ENCODE data around the gene ZMPSTE24. TPM values are rescaled to one million over a fixed set of nuclear protein-coding genes. Genes with fewer than 3 reads are reported as not detected.

The ZMPSTE24 gene
- polyA plus RNA-seq, 3 donors = 6.4 to 45.6 (median 36.0) TPM

DNA sequence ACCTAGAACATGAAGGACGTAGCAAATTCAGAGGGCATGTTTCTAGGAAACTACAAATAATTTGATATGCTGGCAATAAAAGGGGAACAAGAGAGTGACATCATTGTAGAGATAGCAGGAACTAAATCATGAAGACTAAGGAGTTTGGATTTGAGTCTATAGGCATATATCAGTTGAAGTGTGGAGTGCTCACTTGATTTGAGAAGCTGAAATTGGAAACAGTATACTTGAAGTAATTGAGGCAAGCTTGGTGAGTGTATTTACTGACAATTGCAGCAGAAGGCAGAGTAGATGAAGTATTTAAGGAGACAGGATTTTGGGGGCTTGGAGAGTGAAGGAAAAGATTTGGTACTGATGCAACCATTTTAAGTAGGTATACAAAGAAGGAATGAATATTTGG, 16.7 kb upstream of the ZMPSTE24 start:
- Histone ChIP-seq H2AFZ (ENCODE audit: insufficient read depth, low read depth, low read length, poor library complexity, severe bottlenecking) (no peak overlapping the region), H3K9me3 (replicated peaks in 1 of 2; ENCODE audit: control insufficient read depth in 1 of 2, insufficient read depth in 1 of 2, low read length in 2 of 2) (no peaks in the 10 kb centered on the region), H4K20me1 (ENCODE audit: insufficient read depth, low read length) (no peaks in the 10 kb centered on the region), H3K79me2 (ENCODE audit: insufficient read depth, low read length) (no peaks in the 10 kb centered on the region), H3K27me3 (ENCODE audit: control insufficient read depth in 2 of 2, insufficient read depth in 2 of 2, low read length in 2 of 2) (no peaks in the 10 kb centered on the region), H3K9ac (ENCODE audit: insufficient read depth, low read length, poor library complexity, severe bottlenecking) (no peak overlapping the region), H3K36me3 (replicated peaks in 1 of 2; ENCODE audit: control insufficient read depth in 1 of 2, insufficient read depth in 2 of 2, low read length in 2 of 2) (peaks cover 25 to 32% of the 10 kb centered on the region in 2 donors), H3K4me1 (ENCODE audit: control insufficient read depth in 1 of 2, insufficient read depth in 2 of 2, low read length in 2 of 2) (peaks cover 21 to 32% of the 10 kb centered on the region in 2 donors), H3K4me2 (replicated peaks; ENCODE audit: extremely low read depth, low read length, poor library complexity, severe bottlenecking) (peak overlapping the region; percentile 34), H3K27ac (ENCODE audit: low read depth in 1 of 2, low read length in 2 of 2) (peak overlapping the region in 1 of 2 donors; percentile 69), H3K4me3 (replicated peaks in 1 of 3; ENCODE audit: low read depth in 2 of 3, low read length in 3 of 3) (peak overlapping the region in 1 of 3 experiments; percentile 14)
- Mint-ChIP-seq H3K27me3 (ENCODE audit: low read depth in 3 of 3) (peaks cover 2 to 7% (median 2%) of the 10 kb centered on the region in 3 donors), H3K4me3 (peak overlapping the region; percentile 35 to 61), H3K9me3 (peaks cover 0 to 4% (median 2%) of the 10 kb centered on the region in 7 donors), H3K27ac (peak overlapping the region; percentile 73 to 95 (median 86)), H3K36me3 (peaks cover 29 to 31% of the 10 kb centered on the region in 2 donors), H3K4me1 (peaks cover 26% of the 10 kb centered on the region)
- peak; percentile 11 to 36 (median 30) for DNase-seq
- intact Hi-C loops (cut with micrococcal nuclease) = loop anchor here in 1 of 2 donors (5.0 kb wide), 1 partner anchor 79 kb away; the partner anchor contains the start of gene RLF
- 75% methylated on average over 1 of the region's 1 CpG for WGBS (ENCODE audit: insufficient coverage)
- TF ChIP-seq, protein P1, sequence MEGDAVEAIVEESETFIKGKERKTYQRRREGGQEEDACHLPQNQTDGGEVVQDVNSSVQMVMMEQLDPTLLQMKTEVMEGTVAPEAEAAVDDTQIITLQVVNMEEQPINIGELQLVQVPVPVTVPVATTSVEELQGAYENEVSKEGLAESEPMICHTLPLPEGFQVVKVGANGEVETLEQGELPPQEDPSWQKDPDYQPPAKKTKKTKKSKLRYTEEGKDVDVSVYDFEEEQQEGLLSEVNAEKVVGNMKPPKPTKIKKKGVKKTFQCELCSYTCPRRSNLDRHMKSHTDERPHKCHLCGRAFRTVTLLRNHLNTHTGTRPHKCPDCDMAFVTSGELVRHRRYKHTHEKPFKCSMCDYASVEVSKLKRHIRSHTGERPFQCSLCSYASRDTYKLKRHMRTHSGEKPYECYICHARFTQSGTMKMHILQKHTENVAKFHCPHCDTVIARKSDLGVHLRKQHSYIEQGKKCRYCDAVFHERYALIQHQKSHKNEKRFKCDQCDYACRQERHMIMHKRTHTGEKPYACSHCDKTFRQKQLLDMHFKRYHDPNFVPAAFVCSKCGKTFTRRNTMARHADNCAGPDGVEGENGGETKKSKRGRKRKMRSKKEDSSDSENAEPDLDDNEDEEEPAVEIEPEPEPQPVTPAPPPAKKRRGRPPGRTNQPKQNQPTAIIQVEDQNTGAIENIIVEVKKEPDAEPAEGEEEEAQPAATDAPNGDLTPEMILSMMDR (IDR thresholded peaks at IDR 0.05) = no peak

DNA sequence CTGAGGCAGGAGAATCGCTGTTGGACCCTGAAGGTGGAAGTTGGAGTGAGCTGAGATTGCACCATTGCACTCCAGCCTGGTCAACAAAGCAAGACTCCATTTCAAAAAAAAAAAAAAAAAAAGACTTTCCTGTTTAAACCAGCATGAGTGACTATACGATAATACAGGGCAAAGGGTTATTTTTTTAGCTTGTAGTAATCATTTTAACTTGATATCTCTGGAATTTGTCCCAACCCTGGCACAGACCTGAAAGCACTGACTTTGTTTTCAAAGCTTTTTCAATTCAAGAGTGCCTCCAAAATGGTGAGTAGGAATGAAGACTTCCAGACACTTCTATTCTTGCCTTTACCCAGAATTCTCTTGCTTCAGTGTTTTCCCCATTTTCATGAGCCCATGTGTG, 14.7 kb upstream of the ZMPSTE24 start:
- peak overlapping the region in 1 of 7 donors; percentile 77 for H3K27ac Mint-ChIP-seq
- DNase-seq = peak in 1 of 3 donors; percentile 16
- intact Hi-C loops (cut with micrococcal nuclease) = loop anchor here in 1 of 2 donors (2.0 to 5.0 kb wide), 2 partner anchors 13 to 81 kb away; partner anchors contain the start of gene RLF
- no peaks in the 10 kb centered on the region for H3K9me3 ChIP-seq (replicated peaks in 1 of 2; ENCODE audit: control insufficient read depth in 1 of 2, insufficient read depth in 1 of 2, low read length in 2 of 2)
- H3K27ac ChIP-seq (ENCODE audit: low read depth in 1 of 2, low read length in 2 of 2) = peak overlapping the region in 1 of 2 donors; percentile 43
- H3K4me1 Mint-ChIP-seq = peaks cover 27% of the 10 kb centered on the region
- no peak overlapping the region for H3K4me3 Mint-ChIP-seq
- TF ChIP-seq, protein P1 (IDR thresholded peaks at IDR 0.05) = no peak
- H3K4me3 ChIP-seq (replicated peaks in 1 of 3; ENCODE audit: low read depth in 2 of 3, low read length in 3 of 3) = no peak overlapping the region
- no peaks in the 10 kb centered on the region for H4K20me1 ChIP-seq (ENCODE audit: insufficient read depth, low read length)
- H3K79me2 ChIP-seq (ENCODE audit: insufficient read depth, low read length) = no peaks in the 10 kb centered on the region
- H3K36me3 Mint-ChIP-seq = peaks cover 9 to 14% of the 10 kb centered on the region in 2 donors
- peaks cover 2 to 7% (median 3%) of the 10 kb centered on the region in 3 donors for H3K27me3 Mint-ChIP-seq (ENCODE audit: low read depth in 3 of 3)
- H3K4me2 ChIP-seq (replicated peaks; ENCODE audit: extremely low read depth, low read length, poor library complexity, severe bottlenecking) = no peak overlapping the region
- H3K27me3 ChIP-seq (ENCODE audit: control insufficient read depth in 2 of 2, insufficient read depth in 2 of 2, low read length in 2 of 2) = no peaks in the 10 kb centered on the region
- H3K36me3 ChIP-seq (replicated peaks in 1 of 2; ENCODE audit: control insufficient read depth in 1 of 2, insufficient read depth in 2 of 2, low read length in 2 of 2) = peaks cover 5 to 12% of the 10 kb centered on the region in 2 donors
- H3K4me1 ChIP-seq (ENCODE audit: control insufficient read depth in 1 of 2, insufficient read depth in 2 of 2, low read length in 2 of 2) = peaks cover 21 to 32% of the 10 kb centered on the region in 2 donors
- H2AFZ ChIP-seq (ENCODE audit: insufficient read depth, low read depth, low read length, poor library complexity, severe bottlenecking) = no peak overlapping the region
- H3K9ac ChIP-seq (ENCODE audit: insufficient read depth, low read length, poor library complexity, severe bottlenecking) = no peak overlapping the region
- WGBS (ENCODE audit: insufficient coverage) = no CpG with 5 or more reads among the region's 2 CpGs
- H3K9me3 Mint-ChIP-seq = peaks cover 0 to 4% (median 2%) of the 10 kb centered on the region in 7 donors
